A673 (cell line): ENCODE measurements around the gene EFNA3. TPM values are rescaled to one million over a fixed set of nuclear protein-coding genes. Genes with fewer than 3 reads are reported as not detected.
A peak's percentile ranks its signal among the peaks of the same experiment; 100 is the strongest.

Experiments
- BruUV-seq: library from RNA; stranded (reverse); fragments of 400-500 nt; replicated peaks from 2 replicates; lab custom pipeline; 2021; lab: Mats Ljungman, UMichigan
- CTCF ChIA-PET: fragments of 300-600 bp; sonication (Branson Sonifier 250); formaldehyde crosslinking; loops from one replicate; lab custom pipeline; 2022; ENCODE audit warnings: antibody characterized with exemption; lab: Charles Lee
- POLR2A ChIA-PET: fragments of 300-600 bp; sonication (Branson Sonifier 250); formaldehyde crosslinking; loops from one replicate; lab custom pipeline; 2022; ENCODE audit warnings: antibody characterized with exemption; ENCODE audit not compliant: low non-redundant PET; lab: Charles Lee
- DNase-seq: peaks from one replicate; pipeline ENCODE4 v3.0.0-alpha.2; 2015; ENCODE audit warnings: low spot score
- H3K27ac ChIP-seq: fragments of 200-600 bp; sonication (generic); 2 replicates; pipeline ENCODE4 v1.5.1; 2016; ENCODE audit warnings: mixed run types, low read depth, mild to moderate bottlenecking, mixed read lengths, antibody characterized with exemption, low read length; ENCODE audit not compliant: poor library complexity, severe bottlenecking
- H3K27me3 ChIP-seq: fragments of 200-600 bp; sonication (generic); replicated peaks from 2 replicates; pipeline ENCODE4 v1.6.1; 2017; ENCODE audit warnings: mixed run types, low read depth, mild to moderate bottlenecking, mixed read lengths, antibody characterized with exemption, low read length; ENCODE audit not compliant: insufficient read depth, poor library complexity
- H3K36me3 ChIP-seq: fragments of 200-600 bp; sonication (generic); 2 replicates; pipeline ENCODE4 v1.6.1; 2016; ENCODE audit warnings: mixed run types, mild to moderate bottlenecking, mixed read lengths, antibody characterized with exemption, low read length; ENCODE audit not compliant: insufficient read depth, poor library complexity, severe bottlenecking
- H3K4me1 ChIP-seq: fragments of 200-600 bp; sonication (generic); 2 replicates; pipeline ENCODE4 v1.6.1; 2017; ENCODE audit warnings: mixed run types, mild to moderate bottlenecking, mixed read lengths, antibody characterized with exemption, low read length; ENCODE audit not compliant: insufficient read depth, poor library complexity, severe bottlenecking
- H3K4me3 ChIP-seq: fragments of 200-600 bp; sonication (generic); 2 replicates; pipeline ENCODE4 v1.5.1; 2016; ENCODE audit warnings: low read depth, mixed run types, mild to moderate bottlenecking, mixed read lengths, low read length; ENCODE audit not compliant: poor library complexity, severe bottlenecking
- H3K9me3 ChIP-seq: fragments of 200-600 bp; sonication (generic); 2 replicates; pipeline ENCODE4 v1.6.1; 2016; ENCODE audit warnings: mixed run types, low read depth, mild to moderate bottlenecking, mixed read lengths, antibody characterized with exemption, low read length; ENCODE audit not compliant: poor library complexity, severe bottlenecking
- CTCF ChIP-seq: fragments of 300-800, 200-600 bp; sonication (generic); conservative IDR thresholded peaks from 2 replicates; pipeline ENCODE4 v1.5.1; 2017; ENCODE audit warnings: low read depth, mild to moderate bottlenecking, antibody characterized with exemption, low read length, moderate library complexity, mixed read lengths
- EZH2 ChIP-seq: fragments of 200-600 bp; sonication (generic); IDR thresholded peaks from 2 replicates; pipeline ENCODE4 v1.6.1; 2017; ENCODE audit warnings: borderline replicate concordance, low read depth, mild to moderate bottlenecking, mixed read lengths, antibody characterized with exemption, low read length; ENCODE audit not compliant: poor library complexity, severe bottlenecking
- intact Hi-C: fragments of 100-400 bp; cut with micrococcal nuclease; formaldehyde crosslinking; loops from one replicate; pipeline ENCODE4 v1.10.0; 2022; ENCODE audit not compliant: unreplicated experiment
- total RNA-seq: library from RNA; stranded (reverse); gene quantifications from 2 replicates; pipeline ENCODE4 v1.2.3, GENCODE V29; 2021

Gene EFNA3
- total RNA-seq, 1 experiment from 2014 or later = 5.8 TPM

- Histone ChIP-seq H3K36me3 (no peaks in the 10 kb centered on the region), H3K4me3 (peak overlapping the region; percentile 63), H3K27ac (no peak overlapping the region), H3K9me3 (no peaks in the 10 kb centered on the region), H3K27me3 (peaks cover 23% of the 10 kb centered on the region), H3K4me1 (peaks cover 55% of the 10 kb centered on the region)
- ChIA-PET POLR2A (no interaction called here), CTCF (interaction anchor here (1.5 kb wide), 1 partner anchor 9 kb away, joined by 5 read pairs; no protein-coding TSS in a partner anchor)
- TF ChIP-seq EZH2 (peak; percentile 48), CTCF (no peak)
- BruUV-seq = no TSS peak
- DNase-seq = no peak
- intact Hi-C loops = loop anchor here (5.0 kb wide), 1 partner anchor 79 kb away; the partner anchor contains the start of gene ZBTB7B
Observed at GRCh38 chr1:155081472-155082300, 3.0 kb downstream of the EFNA3 start.

- ChIA-PET POLR2A (no interaction called here), CTCF (no interaction called here)
- H3K27ac ChIP-seq = no peak overlapping the region
- no peaks in the 10 kb centered on the region for H3K36me3 ChIP-seq
- no peak for TF ChIP-seq EZH2
- TF ChIP-seq CTCF = no peak
- peaks cover 55% of the 10 kb centered on the region for H3K4me1 ChIP-seq
- peaks cover 23% of the 10 kb centered on the region for H3K27me3 ChIP-seq
- H3K9me3 ChIP-seq = no peaks in the 10 kb centered on the region
- intact Hi-C loops = loop anchor here (5.0 kb wide), 1 partner anchor 80 kb away; the partner anchor contains the start of gene ZBTB7B
- BruUV-seq = no TSS peak
- no peak overlapping the region for H3K4me3 ChIP-seq
- no peak for DNase-seq
Observed at GRCh38 chr1:155082301-155083051, 3.8 kb downstream of the EFNA3 start.

- Histone ChIP-seq H3K4me1 (peaks cover 55% of the 10 kb centered on the region), H3K27me3 (peaks cover 23% of the 10 kb centered on the region), H3K27ac (no peak overlapping the region), H3K36me3 (no peaks in the 10 kb centered on the region), H3K9me3 (no peaks in the 10 kb centered on the region), H3K4me3 (no peak overlapping the region)
- no TSS peak for BruUV-seq
- no peak for DNase-seq
- TF ChIP-seq CTCF (no peak), EZH2 (no peak)
- POLR2A ChIA-PET = no interaction called here
- CTCF ChIA-PET = no interaction called here
- intact Hi-C loops = loop anchor here (5.0 kb wide), 1 partner anchor 81 kb away; the partner anchor contains the start of gene ZBTB7B
Observed at GRCh38 chr1:155083052-155083541, 4.5 kb downstream of the EFNA3 start.
